Left colon (tissue), 2 donors: ENCODE measurements around the gene MAGI3. TPM values are rescaled to one million over a fixed set of nuclear protein-coding genes. Genes with fewer than 3 reads are reported as not detected.
"Not testable (repeated sequence)": the region's sequence is repeated elsewhere in the genome, so short reads cannot be mapped to it uniquely, and the experiment has no call there.

Source experiments
- ATAC-seq: fragments of 200-7000 bp; cut with Tn5 transposase; one replicate; pipeline ENCODE4 v1.9.1; 2020; ENCODE audit warnings: mild to moderate bottlenecking, moderate library complexity
- DNase-seq, 2 donors: peaks; one replicate each; pipeline ENCODE4 v3.0.0-alpha.2; 2020
- intact Hi-C, 2 donors: fragments of 100-400 bp; cut with DNase I in 1 of 2; cut with micrococcal nuclease in 1 of 2; formaldehyde crosslinking; loops; one replicate each; pipeline versions ENCODE4 v1.11.2 to v1.14.0; 2022; cut with DNase I, micrococcal nuclease
- total RNA-seq, 2 donors: library from RNA; stranded (reverse); fragmentation: NEBNext Ultra II Directional; extraction: Animal tissue kit (Norgen Biotek cat#: 25700); gene quantifications; one replicate each; pipeline ENCODE4 v1.2.1, GENCODE V29; 2021
- donor health status: DM: no; HTN: no; CAD: no.
- donor health status: DM: yes; HTN: yes; CAD: no.

The MAGI3 gene
- total RNA-seq, 2 donors from 2014 or later: 58.2 to 78.6 TPM

GRCh38 chr1:113394043-113394862 lies 3.9 kb downstream of the MAGI3 start:
- ATAC-seq: no peak
- DNase-seq: no peak
- intact Hi-C loops: no loop called here

GRCh38 chr1:113394863-113395259 lies 4.5 kb downstream of the MAGI3 start:
- ATAC-seq (no peak), DNase-seq (no peak)
- intact Hi-C loops: no loop called here

GRCh38 chr1:113396102-113396501 lies 5.8 kb downstream of the MAGI3 start:
- intact Hi-C loops: no loop called here
- ATAC-seq: no peak
- DNase-seq: no peak

- intact Hi-C loops: no loop called here
- no peak for ATAC-seq
- no peak for DNase-seq
Observed at GRCh38 chr1:113396585-113396984, 6.3 kb downstream of the MAGI3 start.

- no peak for ATAC-seq
- intact Hi-C loops: no loop called here
- DNase-seq: no peak
Observed at GRCh38 chr1:113399062-113399583, 8.8 kb downstream of the MAGI3 start.

GRCh38 chr1:113401067-113401466 lies 10.8 kb downstream of the MAGI3 start:
- DNase-seq: no peak
- no peak for ATAC-seq
- intact Hi-C loops: no loop called here

- intact Hi-C loops: no loop called here
- no peak for DNase-seq
- no peak for ATAC-seq
Observed at GRCh38 chr1:113401728-113402127, 11.4 kb downstream of the MAGI3 start.

- DNase-seq: no peak
- peak; percentile 6 for ATAC-seq
- intact Hi-C loops: no loop called here
Observed at GRCh38 chr1:113403065-113403464, 12.8 kb downstream of the MAGI3 start.

GRCh38 chr1:113405573-113405972 lies 15.3 kb downstream of the MAGI3 start:
- ATAC-seq (peak; percentile 15), DNase-seq (no peak)
- intact Hi-C loops: no loop called here

GRCh38 chr1:113406149-113406548 lies 15.8 kb downstream of the MAGI3 start:
- ATAC-seq: peak; percentile 26
- DNase-seq, intact Hi-C loops: not testable (repeated sequence)

GRCh38 chr1:113409363-113409762 lies 19.0 kb downstream of the MAGI3 start:
- intact Hi-C loops: no loop called here
- DNase-seq (no peak), ATAC-seq (peak; percentile 34)

- intact Hi-C loops, DNase-seq, ATAC-seq: not testable (repeated sequence)
Observed at GRCh38 chr1:113412020-113412419, 21.7 kb downstream of the MAGI3 start.

- intact Hi-C loops: no loop called here
- peak; percentile 46 for ATAC-seq
- no peak for DNase-seq
Observed at GRCh38 chr1:113415310-113416070, 25.2 kb downstream of the MAGI3 start.

GRCh38 chr1:113416071-113416470 lies 25.8 kb downstream of the MAGI3 start:
- ATAC-seq, intact Hi-C loops, DNase-seq: not testable (repeated sequence)

GRCh38 chr1:113416496-113416895 lies 26.2 kb downstream of the MAGI3 start:
- intact Hi-C loops: no loop called here
- DNase-seq (no peak), ATAC-seq (no peak)

- peak; percentile 10 for ATAC-seq
- intact Hi-C loops: no loop called here
- DNase-seq: no peak
Observed at GRCh38 chr1:113422315-113423068, 32.2 kb downstream of the MAGI3 start.

GRCh38 chr1:113423826-113424225 lies 33.5 kb downstream of the MAGI3 start:
- DNase-seq: no peak
- intact Hi-C loops: no loop called here
- ATAC-seq: no peak

GRCh38 chr1:113429461-113430153 lies 39.3 kb downstream of the MAGI3 start:
- DNase-seq: no peak
- intact Hi-C loops: no loop called here
- peak; percentile 18 for ATAC-seq

GRCh38 chr1:113433184-113433583 lies 42.9 kb downstream of the MAGI3 start:
- ATAC-seq: no peak
- intact Hi-C loops: no loop called here
- no peak for DNase-seq
